Vagina (tissue), 2 donors: ENCODE data around the gene POC1B. TPM values are rescaled to one million over a fixed set of nuclear protein-coding genes. Genes with fewer than 3 reads are reported as not detected.

ENCODE experiments used
- DNase-seq, 2 donors: peaks; one replicate each; pipeline ENCODE4 v3.0.0-alpha.2; 2017; ENCODE audit errors: extremely low spot score in 2 of 2
- H3K27ac ChIP-seq: fragments of 200-600 bp; sonication (generic); one replicate; pipeline ENCODE4 v1.5.1; 2019
- H3K27me3 ChIP-seq: fragments of 200-600 bp; sonication (generic); one replicate; pipeline ENCODE4 v1.5.1; 2019
- H3K36me3 ChIP-seq, 2 donors: fragments of 200-600 bp; sonication (generic); one replicate each; pipeline ENCODE4 v1.5.1; 2017 to 2019
- H3K4me1 ChIP-seq: fragments of 200-600 bp; sonication (generic); one replicate; pipeline ENCODE4 v1.5.1; 2019
- H3K4me3 ChIP-seq, 2 donors: fragments of 200-600 bp; sonication (generic); 1 replicate in 1 of 2; 2 replicates in 1 of 2; pipeline ENCODE4 v1.5.1; 2016 to 2019
- H3K9me3 ChIP-seq: fragments of 200-600 bp; sonication (generic); one replicate; pipeline ENCODE4 v1.5.1; 2019
- POLR2A ChIP-seq, 2 donors: fragments of 450-650 bp; IDR thresholded peaks; one replicate each; pipeline ENCODE4 v1.6.1; 2017; ENCODE audit warnings: antibody characterized with exemption in 2 of 2, mild to moderate bottlenecking in 2 of 2, moderate library complexity in 2 of 2
- POLR2AphosphoS5 ChIP-seq, 2 donors: sonication (generic); formaldehyde crosslinking; IDR thresholded peaks; one replicate each; pipeline ENCODE4 v1.9.0; 2017; ENCODE audit warnings: antibody characterized with exemption in 2 of 2, mild to moderate bottlenecking in 2 of 2, low read depth in 1 of 2; ENCODE audit not compliant: insufficient read depth in 1 of 2
- intact Hi-C: fragments of 100-400 bp; cut with DNase I; formaldehyde crosslinking; loops from one replicate; pipeline ENCODE4 v1.15.1; 2023
- total RNA-seq: library from RNA; depleted of rRNA; stranded (reverse); fragments of >200 nt; gene quantifications from one replicate; pipeline ENCODE4 v1.2.3, GENCODE V29; 2016
- TF ChIP-seq, protein P1 (sequence below), 3 experiments: fragments of 450-650 bp in 2 of 3; fragments of 200-600 bp in 1 of 3; sonication (generic) in 1 of 3; IDR thresholded peaks; one replicate each; pipeline ENCODE4 v1.5.1; 2017 to 2019; ENCODE audit warnings: antibody characterized with exemption in 3 of 3, mild to moderate bottlenecking in 2 of 3, moderate library complexity in 2 of 3

Gene POC1B
- total RNA-seq, 1 donor from 2014 or later = 18.9 TPM

DNA sequence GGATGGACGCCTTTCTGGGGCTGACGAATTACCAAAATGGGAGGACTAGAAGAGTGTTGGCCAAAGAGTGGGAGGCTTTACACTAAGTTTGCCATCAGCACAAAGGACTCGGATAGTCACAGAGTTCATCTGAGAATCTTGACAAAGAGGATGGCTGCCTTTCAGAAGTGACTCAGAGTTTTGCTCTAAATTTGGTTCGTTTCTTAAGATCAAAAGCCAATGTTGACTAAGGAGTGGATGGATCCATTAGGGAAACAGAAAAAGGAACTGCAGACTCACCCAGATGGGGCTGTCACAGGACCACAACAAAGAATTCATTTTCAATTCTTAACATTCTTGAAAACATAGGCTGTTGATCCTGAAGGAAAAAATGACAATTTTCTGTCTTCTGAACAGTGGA, 92.2 kb downstream of the POC1B start:
- H3K9me3 ChIP-seq = no peaks in the 10 kb centered on the region
- no peak overlapping the region for H3K4me3 ChIP-seq
- TF ChIP-seq POLR2A (IDR thresholded peaks at IDR 0.05) (no peak), POLR2AphosphoS5 (IDR thresholded peaks at IDR 0.05; ENCODE audit: insufficient read depth in 1 of 2, low read depth in 1 of 2) (no peak)
- TF ChIP-seq, protein P1, sequence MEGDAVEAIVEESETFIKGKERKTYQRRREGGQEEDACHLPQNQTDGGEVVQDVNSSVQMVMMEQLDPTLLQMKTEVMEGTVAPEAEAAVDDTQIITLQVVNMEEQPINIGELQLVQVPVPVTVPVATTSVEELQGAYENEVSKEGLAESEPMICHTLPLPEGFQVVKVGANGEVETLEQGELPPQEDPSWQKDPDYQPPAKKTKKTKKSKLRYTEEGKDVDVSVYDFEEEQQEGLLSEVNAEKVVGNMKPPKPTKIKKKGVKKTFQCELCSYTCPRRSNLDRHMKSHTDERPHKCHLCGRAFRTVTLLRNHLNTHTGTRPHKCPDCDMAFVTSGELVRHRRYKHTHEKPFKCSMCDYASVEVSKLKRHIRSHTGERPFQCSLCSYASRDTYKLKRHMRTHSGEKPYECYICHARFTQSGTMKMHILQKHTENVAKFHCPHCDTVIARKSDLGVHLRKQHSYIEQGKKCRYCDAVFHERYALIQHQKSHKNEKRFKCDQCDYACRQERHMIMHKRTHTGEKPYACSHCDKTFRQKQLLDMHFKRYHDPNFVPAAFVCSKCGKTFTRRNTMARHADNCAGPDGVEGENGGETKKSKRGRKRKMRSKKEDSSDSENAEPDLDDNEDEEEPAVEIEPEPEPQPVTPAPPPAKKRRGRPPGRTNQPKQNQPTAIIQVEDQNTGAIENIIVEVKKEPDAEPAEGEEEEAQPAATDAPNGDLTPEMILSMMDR (IDR thresholded peaks at IDR 0.05) = no peak
- H3K27ac ChIP-seq = no peak overlapping the region
- no peak for DNase-seq
- intact Hi-C loops = no loop called here
- H3K4me1 ChIP-seq = no peaks in the 10 kb centered on the region
- no peaks in the 10 kb centered on the region for H3K36me3 ChIP-seq
- no peaks in the 10 kb centered on the region for H3K27me3 ChIP-seq

DNA sequence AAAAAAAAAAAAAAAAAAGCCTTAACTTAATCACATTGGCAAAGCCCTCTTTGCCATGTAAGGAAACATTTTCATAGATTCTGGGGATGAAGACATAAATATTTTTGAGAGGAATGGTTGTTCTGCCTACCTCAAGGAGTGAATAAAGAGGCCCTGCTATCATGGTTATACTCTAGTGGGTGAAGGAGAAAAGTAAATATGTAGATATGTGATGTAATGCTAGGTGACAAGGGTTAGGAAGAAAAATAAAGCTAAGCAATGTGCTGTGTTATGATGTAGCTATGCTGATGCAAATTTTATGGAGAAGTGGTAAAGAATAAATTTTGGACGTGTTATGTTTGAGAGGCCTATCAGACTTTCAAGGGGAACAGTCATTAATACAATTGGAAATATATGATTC, 93.5 kb downstream of the POC1B start:
- TF ChIP-seq, protein P1 (IDR thresholded peaks at IDR 0.05) = no peak
- TF ChIP-seq POLR2AphosphoS5 (IDR thresholded peaks at IDR 0.05; ENCODE audit: insufficient read depth in 1 of 2, low read depth in 1 of 2) (no peak), POLR2A (IDR thresholded peaks at IDR 0.05) (no peak)
- Histone ChIP-seq H3K4me1 (no peaks in the 10 kb centered on the region), H3K9me3 (no peaks in the 10 kb centered on the region), H3K27me3 (no peaks in the 10 kb centered on the region), H3K36me3 (no peaks in the 10 kb centered on the region), H3K4me3 (no peak overlapping the region), H3K27ac (no peak overlapping the region)
- DNase-seq = no peak
- intact Hi-C loops = no loop called here

DNA sequence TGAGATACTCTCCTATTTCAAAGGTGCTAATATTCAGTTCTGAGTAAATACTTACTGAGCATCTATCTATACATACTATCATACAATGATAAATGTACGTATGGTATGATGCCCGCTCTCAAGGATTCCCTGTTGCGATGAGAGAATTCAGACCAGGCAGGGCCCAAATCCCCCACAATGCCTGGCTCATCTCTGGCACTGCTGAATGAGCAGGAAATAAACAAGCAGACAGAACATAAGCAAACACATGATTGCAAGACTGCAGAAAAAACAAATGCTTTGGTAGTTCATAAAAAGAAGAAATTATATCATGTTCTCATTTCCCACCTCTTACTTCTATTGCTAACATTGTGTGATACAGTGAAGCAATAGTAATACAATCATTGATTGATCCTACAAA, 96.3 kb downstream of the POC1B start:
- Histone ChIP-seq H3K4me3 (no peak overlapping the region), H3K36me3 (peaks cover 0 to 5% of the 10 kb centered on the region in 2 donors), H3K4me1 (no peaks in the 10 kb centered on the region), H3K27ac (no peak overlapping the region), H3K9me3 (no peaks in the 10 kb centered on the region), H3K27me3 (no peaks in the 10 kb centered on the region)
- DNase-seq = no peak
- intact Hi-C loops = no loop called here
- TF ChIP-seq POLR2AphosphoS5 (IDR thresholded peaks at IDR 0.05; ENCODE audit: insufficient read depth in 1 of 2, low read depth in 1 of 2) = no peak
- TF ChIP-seq, protein P1 (IDR thresholded peaks at IDR 0.05) = no peak
- no peak for TF ChIP-seq POLR2A (IDR thresholded peaks at IDR 0.05)

DNA sequence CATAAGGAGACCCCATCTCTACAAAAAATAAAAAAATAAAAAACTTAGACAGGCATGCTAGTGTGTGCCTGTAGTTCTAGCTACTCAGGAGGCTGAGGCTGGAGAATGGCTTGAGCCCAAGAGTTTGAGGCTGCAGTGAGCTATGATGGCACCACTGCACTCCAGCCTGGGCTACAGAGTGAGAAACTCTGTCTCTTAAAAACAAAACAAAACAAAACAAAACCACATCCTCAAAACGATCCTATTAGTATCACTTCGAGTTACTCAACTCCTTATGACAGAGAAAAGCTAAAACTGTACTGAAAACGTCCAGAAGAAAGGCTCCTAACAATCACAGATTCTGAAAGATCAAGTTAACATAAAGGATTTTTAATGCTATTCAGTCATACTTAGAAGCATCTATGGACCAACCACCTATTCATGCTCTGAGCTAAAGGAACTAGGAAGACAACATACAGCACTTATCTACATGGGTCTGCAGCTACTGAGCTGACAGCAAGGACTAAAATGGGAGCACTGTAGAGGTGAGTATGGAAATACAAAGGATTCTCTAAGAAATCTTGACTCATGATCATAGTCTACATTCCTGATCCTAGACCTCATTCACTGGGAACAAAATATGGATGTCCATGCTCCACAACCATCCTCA, 98.2 kb downstream of the POC1B start:
- TF ChIP-seq, protein P1 (IDR thresholded peaks at IDR 0.05) = no peak
- TF ChIP-seq POLR2AphosphoS5 (IDR thresholded peaks at IDR 0.05; ENCODE audit: insufficient read depth in 1 of 2, low read depth in 1 of 2) = no peak
- TF ChIP-seq POLR2A (IDR thresholded peaks at IDR 0.05) = no peak
- intact Hi-C loops = no loop called here
- Histone ChIP-seq H3K27me3 (no peaks in the 10 kb centered on the region), H3K9me3 (no peaks in the 10 kb centered on the region), H3K4me3 (no peak overlapping the region), H3K36me3 (peaks cover 0 to 5% of the 10 kb centered on the region in 2 donors), H3K27ac (no peak overlapping the region), H3K4me1 (no peaks in the 10 kb centered on the region)
- no peak for DNase-seq

DNA sequence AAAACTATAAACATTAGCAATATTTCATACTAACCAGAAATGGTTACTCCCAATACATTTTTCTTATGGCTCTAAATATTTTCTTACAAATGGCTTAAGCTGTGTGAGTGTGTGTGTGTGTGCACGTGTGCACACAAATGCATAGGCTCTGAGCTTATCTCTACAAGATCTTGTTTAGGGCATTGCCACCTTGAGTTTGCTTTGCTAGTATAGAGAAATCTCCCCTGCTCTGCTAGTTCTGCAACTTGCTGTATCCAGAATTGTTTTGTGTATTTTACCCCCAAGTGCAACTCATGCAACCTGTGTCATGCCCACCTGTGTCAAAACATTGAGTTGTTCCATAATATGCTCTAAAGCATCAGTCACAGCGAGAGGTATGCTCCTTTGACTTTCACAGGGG, 101.0 kb downstream of the POC1B start:
- TF ChIP-seq, protein P1 (IDR thresholded peaks at IDR 0.05) = no peak
- TF ChIP-seq POLR2A (IDR thresholded peaks at IDR 0.05) = no peak
- no peak for TF ChIP-seq POLR2AphosphoS5 (IDR thresholded peaks at IDR 0.05; ENCODE audit: insufficient read depth in 1 of 2, low read depth in 1 of 2)
- intact Hi-C loops = no loop called here
- Histone ChIP-seq H3K4me3 (no peak overlapping the region), H3K9me3 (no peaks in the 10 kb centered on the region), H3K27me3 (no peaks in the 10 kb centered on the region), H3K4me1 (no peaks in the 10 kb centered on the region), H3K27ac (no peak overlapping the region), H3K36me3 (peaks cover 0 to 5% of the 10 kb centered on the region in 2 donors)
- DNase-seq = no peak
